Upper lobe of left lung (tissue), 6 donors: Measurements from ENCODE around the gene CNPY4. TPM values are rescaled to one million over a fixed set of nuclear protein-coding genes. Genes with fewer than 3 reads are reported as not detected.

Experiments used
- ATAC-seq, 2 donors: fragments of 200-7000 bp; cut with Tn5 transposase; one replicate each; pipeline ENCODE4 v1.9.1; 2022; ENCODE audit warnings: mild to moderate bottlenecking in 2 of 2, moderate library complexity in 2 of 2; ENCODE audit not compliant: low FRiP score in 2 of 2
- DNase-seq, 2 donors: peaks; one replicate each; pipeline ENCODE4 v3.0.0-alpha.2; 2019 to 2020
- H3K27ac ChIP-seq, 4 donors: fragments of 200-600 bp; sonication (generic); one replicate each; pipeline ENCODE4 v1.5.1; 2016 to 2019
- H3K27me3 ChIP-seq, 4 donors: fragments of 200-600 bp; sonication (generic); one replicate each; pipeline ENCODE4 v1.5.1; 2017 to 2019
- H3K36me3 ChIP-seq, 4 donors: fragments of 200-600 bp; sonication (generic); one replicate each; pipeline ENCODE4 v1.5.1; 2016 to 2019
- H3K4me1 ChIP-seq, 4 donors: fragments of 200-600 bp; sonication (generic); one replicate each; pipeline ENCODE4 v1.5.1; 2018 to 2019
- H3K4me3 ChIP-seq, 4 donors: fragments of 200-600 bp; sonication (generic); one replicate each; pipeline ENCODE4 v1.5.1; 2017 to 2019; ENCODE audit warnings: mild to moderate bottlenecking in 2 of 4, moderate library complexity in 1 of 4
- H3K9me3 ChIP-seq, 4 donors: fragments of 200-600 bp; sonication (generic); one replicate each; pipeline ENCODE4 v1.5.1; 2018 to 2019
- EP300 ChIP-seq, 4 donors: sonication (generic); formaldehyde crosslinking; IDR thresholded peaks; one replicate each; pipeline ENCODE4 v1.5.1; 2017; ENCODE audit warnings: antibody characterized with exemption in 4 of 4, control low read depth in 2 of 4
- POLR2A ChIP-seq, 4 donors: fragments of 450-650 bp; IDR thresholded peaks; one replicate each; pipeline ENCODE4 v1.5.1; 2016 to 2017; ENCODE audit warnings: antibody characterized with exemption in 4 of 4, mild to moderate bottlenecking in 2 of 4
- POLR2AphosphoS5 ChIP-seq, 2 donors: sonication (generic); formaldehyde crosslinking; IDR thresholded peaks; one replicate each; pipeline ENCODE4 v1.5.1; 2017; ENCODE audit warnings: antibody characterized with exemption in 2 of 2
- WGBS, 2 donors: methylation state at CpG; one replicate each; pipeline ENCODE4 v1.1.5; 2017 to 2018; 5-methylcytosine and 5-hydroxymethylcytosine counted together
- total RNA-seq, 6 donors: library from RNA; depleted of rRNA in 4 of 6; stranded (reverse); fragments of >200 nt in 4 of 6; gene quantifications; one replicate each; pipeline versions ENCODE4 v1.1.0 to v1.2.1, GENCODE V29; 2016 to 2021
- TF ChIP-seq, protein P1 (sequence below), 6 experiments: fragments of 450-650 bp in 4 of 6; fragments of 200-600 bp in 2 of 6; sonication (generic) in 2 of 6; IDR thresholded peaks; one replicate each; pipeline ENCODE4 v1.5.1; 2016 to 2019; ENCODE audit warnings: antibody characterized with exemption in 6 of 6
- donor health status: DM: no; HTN: no; CAD: no; lungs with moderate emphysema.
- donor health status: DM: no; HTN: yes; CAD: no; lungs with severe emphysema.

The CNPY4 gene
- total RNA-seq, 6 donors from 2014 or later = 2.9 to 14.6 (median 6.5) TPM

DNA sequence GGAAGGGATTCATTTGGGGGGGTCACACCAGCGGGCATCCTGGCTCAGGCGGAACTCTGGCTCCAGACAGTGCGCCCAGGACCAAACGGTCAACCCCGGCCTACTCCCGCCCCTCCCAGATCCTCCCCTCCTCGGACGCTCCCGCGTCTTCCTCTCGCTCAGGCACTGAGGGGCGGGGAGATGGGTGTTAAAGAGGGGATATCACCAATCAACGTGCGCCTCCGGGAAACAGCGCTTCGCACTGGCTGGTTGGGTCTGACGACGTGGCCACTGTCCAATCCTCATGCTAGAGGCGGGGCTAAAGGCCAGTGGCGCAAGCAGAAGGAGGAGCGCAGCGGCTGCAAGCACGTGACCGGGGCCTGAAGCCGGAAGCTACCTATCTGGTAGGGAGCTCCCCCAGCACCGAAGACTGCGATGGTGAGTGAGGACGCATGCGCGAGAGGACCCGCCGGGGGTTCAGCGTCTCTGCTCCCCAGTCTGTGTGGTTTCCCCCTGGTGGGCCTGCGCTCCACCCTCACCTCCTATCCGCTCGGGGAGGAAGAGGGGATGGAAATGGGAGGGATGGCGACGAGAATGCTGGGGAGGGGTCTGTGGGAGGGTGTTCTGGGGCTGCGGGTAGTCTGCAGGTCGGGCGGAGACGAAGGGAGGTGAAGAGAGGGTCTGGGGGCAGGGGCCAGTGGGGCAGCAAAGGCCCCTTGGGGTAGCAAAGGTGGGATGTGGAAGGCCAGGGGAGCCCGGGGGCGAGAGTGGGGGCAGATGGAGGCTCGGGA, 29.3 kb downstream of the CNPY4 start, which contains the start of gene LAMTOR4:
LAMTOR4 (plus strand) TSS at position 360 of the 770 bp plus-strand sequence; CDS start at position 415, 55 bp downstream.
- 0% methylated on average over 15 to 43 of the region's 46 CpGs for WGBS, 2 donors
- TF ChIP-seq, protein P1, sequence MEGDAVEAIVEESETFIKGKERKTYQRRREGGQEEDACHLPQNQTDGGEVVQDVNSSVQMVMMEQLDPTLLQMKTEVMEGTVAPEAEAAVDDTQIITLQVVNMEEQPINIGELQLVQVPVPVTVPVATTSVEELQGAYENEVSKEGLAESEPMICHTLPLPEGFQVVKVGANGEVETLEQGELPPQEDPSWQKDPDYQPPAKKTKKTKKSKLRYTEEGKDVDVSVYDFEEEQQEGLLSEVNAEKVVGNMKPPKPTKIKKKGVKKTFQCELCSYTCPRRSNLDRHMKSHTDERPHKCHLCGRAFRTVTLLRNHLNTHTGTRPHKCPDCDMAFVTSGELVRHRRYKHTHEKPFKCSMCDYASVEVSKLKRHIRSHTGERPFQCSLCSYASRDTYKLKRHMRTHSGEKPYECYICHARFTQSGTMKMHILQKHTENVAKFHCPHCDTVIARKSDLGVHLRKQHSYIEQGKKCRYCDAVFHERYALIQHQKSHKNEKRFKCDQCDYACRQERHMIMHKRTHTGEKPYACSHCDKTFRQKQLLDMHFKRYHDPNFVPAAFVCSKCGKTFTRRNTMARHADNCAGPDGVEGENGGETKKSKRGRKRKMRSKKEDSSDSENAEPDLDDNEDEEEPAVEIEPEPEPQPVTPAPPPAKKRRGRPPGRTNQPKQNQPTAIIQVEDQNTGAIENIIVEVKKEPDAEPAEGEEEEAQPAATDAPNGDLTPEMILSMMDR (IDR thresholded peaks at IDR 0.05) = peak in 2 of 6 experiments; percentile 24 to 32
- no peak for TF ChIP-seq EP300 (IDR thresholded peaks at IDR 0.05)
- peak in 2 of 4 donors; percentile 64 to 81 for TF ChIP-seq POLR2A (IDR thresholded peaks at IDR 0.05)
- TF ChIP-seq POLR2AphosphoS5 (IDR thresholded peaks at IDR 0.05) = peak; percentile 85 to 87
- DNase-seq (peak; percentile 94 to 100), ATAC-seq (peak; percentile 99 to 100)
- Histone ChIP-seq H3K4me1 (peaks cover 14 to 31% (median 22%) of the 10 kb centered on the region in 4 donors), H3K4me3 (peak within 1 kb of the TSS; percentile 90 to 97 (median 92)), H3K27me3 (no peaks in the 10 kb centered on the region), H3K36me3 (peaks cover 0 to 12% (median 9%) of the 10 kb centered on the region in 4 donors), H3K9me3 (no peaks in the 10 kb centered on the region), H3K27ac (peak within 1 kb of the TSS; percentile 79 to 99 (median 92))

DNA sequence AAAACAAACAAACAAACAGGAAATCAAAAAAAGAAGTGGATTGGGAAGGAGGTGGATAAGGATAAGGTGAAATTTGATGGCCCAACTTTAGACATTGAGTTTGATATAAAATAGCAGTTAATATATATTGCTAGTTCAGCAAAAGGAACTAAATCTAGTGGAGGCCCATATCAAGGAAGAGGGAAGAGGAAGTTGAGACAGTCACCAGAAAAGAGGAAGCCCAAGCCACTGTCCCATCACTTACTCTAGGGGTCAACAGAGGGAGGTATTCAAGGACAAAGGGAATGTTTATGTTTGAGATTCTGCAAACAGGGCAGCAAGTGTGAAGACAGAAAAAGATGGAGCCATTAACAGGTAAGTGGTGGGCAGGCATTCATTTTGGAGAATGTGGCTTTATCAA, 33.0 kb downstream of the CNPY4 start:
- peak in 1 of 2 donors; percentile 52 for DNase-seq
- peak overlapping the region in 2 of 4 donors; percentile 6 to 64 for H3K27ac ChIP-seq
- TF ChIP-seq POLR2A (IDR thresholded peaks at IDR 0.05) (no peak), EP300 (IDR thresholded peaks at IDR 0.05) (no peak), POLR2AphosphoS5 (IDR thresholded peaks at IDR 0.05) (no peak)
- TF ChIP-seq, protein P1 (IDR thresholded peaks at IDR 0.05) = no peak

DNA sequence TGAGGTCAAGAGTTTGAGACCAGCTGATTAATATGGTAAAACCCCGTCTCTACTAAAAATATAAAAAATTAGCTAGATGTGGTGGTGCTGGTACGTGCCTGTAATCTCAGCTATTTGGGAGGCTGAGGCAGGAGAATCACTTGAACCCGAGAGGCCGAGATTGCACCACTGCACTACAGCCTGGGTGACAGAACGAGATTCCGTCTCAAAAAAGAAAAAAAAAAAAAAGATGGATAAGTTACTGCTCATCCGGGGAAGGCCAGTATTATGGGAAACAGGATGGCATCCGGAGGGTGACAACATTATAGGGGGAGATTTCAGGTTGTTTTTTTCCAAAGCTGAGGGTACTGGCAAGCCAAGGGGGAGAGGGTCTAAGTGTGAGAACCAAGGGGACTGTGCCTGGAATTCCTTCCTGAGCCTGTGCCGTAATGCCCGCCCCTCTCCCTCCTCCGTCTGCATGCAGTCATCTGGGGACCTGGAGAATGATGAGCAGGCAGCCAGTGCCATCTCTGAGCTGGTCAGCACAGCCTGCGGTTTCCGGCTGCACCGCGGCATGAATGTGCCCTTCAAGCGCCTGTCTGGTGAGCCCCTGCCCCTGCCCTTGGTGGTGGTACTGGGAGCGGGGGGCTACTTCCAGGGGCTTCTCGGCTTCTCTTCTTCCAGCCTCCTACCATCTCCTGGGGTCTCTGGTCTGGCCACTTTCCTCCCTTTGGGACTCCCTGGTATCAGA, 33.7 kb downstream of the CNPY4 start:
- Histone ChIP-seq H3K36me3 (peaks cover 3 to 45% (median 36%) of the 10 kb centered on the region in 4 donors), H3K4me3 (no peak overlapping the region), H3K27me3 (no peaks in the 10 kb centered on the region), H3K9me3 (no peaks in the 10 kb centered on the region), H3K27ac (peak overlapping the region in 1 of 4 donors; percentile 64), H3K4me1 (peaks cover 23 to 59% (median 41%) of the 10 kb centered on the region in 4 donors)
- DNase-seq (peak in 1 of 2 donors; percentile 54), ATAC-seq (no peak)
- 89 to 90% methylated on average over 13 to 15 of the region's 18 CpGs for WGBS, 2 donors
- no peak for TF ChIP-seq EP300 (IDR thresholded peaks at IDR 0.05)

More for the DNA sequence above, 33.0 kb downstream of the CNPY4 start:
- no peak for ATAC-seq
- H3K4me3 ChIP-seq = no peak overlapping the region
- peaks cover 3 to 45% (median 36%) of the 10 kb centered on the region in 4 donors for H3K36me3 ChIP-seq
- H3K27me3 ChIP-seq = no peaks in the 10 kb centered on the region
- no peaks in the 10 kb centered on the region for H3K9me3 ChIP-seq
- peaks cover 19 to 54% (median 35%) of the 10 kb centered on the region in 4 donors for H3K4me1 ChIP-seq

DNA sequence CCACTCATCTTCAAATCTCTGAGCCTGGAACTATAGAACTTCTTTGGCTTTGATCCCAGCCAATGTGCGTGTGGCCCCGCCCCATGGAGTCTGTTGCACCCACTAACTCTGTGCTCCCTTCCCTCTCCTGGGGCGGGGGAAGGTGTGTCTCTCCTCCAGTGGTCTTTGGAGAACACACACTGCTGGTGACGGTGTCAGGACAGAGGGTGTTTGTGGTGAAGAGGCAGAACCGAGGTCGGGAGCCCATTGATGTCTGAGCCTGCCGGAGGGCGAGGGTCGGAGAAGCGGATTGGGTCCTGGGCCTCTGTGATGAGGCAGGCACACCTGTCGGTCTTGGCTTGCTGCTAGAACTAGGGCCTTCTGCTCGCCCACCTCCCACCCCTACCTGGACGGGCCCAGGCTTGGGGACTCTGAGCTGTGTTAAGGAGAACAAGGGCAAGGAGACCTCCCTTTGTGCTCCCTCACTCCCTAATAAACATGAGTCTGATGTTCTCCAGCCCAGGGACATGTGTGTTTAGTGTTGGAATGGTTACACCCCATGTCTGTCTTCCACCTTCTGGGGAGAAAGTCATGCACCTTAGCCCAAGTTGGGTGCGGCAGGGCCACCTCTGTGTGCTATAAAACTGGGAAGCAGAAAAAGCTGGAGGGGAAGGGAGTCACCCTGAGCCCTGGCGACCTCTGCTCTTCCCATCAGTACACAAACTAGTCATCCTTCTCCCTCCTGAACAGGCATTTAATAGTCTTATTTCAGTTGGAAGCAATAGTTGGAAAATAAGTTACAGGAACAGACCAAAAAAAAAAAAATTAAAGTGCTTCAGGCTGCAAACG, 34.5 kb downstream of the CNPY4 start:
- Histone ChIP-seq H3K4me3 (no peak overlapping the region), H3K36me3 (peaks cover 3 to 45% (median 36%) of the 10 kb centered on the region in 4 donors), H3K4me1 (peaks cover 21 to 59% (median 42%) of the 10 kb centered on the region in 4 donors), H3K9me3 (no peaks in the 10 kb centered on the region), H3K27ac (no peak overlapping the region), H3K27me3 (no peaks in the 10 kb centered on the region)
- TF ChIP-seq POLR2A (IDR thresholded peaks at IDR 0.05) (no peak), POLR2AphosphoS5 (IDR thresholded peaks at IDR 0.05) (no peak), EP300 (IDR thresholded peaks at IDR 0.05) (no peak)
- TF ChIP-seq, protein P1 (IDR thresholded peaks at IDR 0.05) = no peak
- no peak for DNase-seq
- ATAC-seq = no peak
- WGBS, 2 donors = 80 to 83% methylated on average over 15 to 16 of the region's 16 CpGs
